ENCODE measurements around the gene BCAS4.

BCAS4 gene

GRCh38 chr20:50868509-50869495 is 73.9 kb downstream of the BCAS4 start:
- no peak overlapping the region for H3K27ac ChIP-seq (ENCODE audit: low read length)
- H3K27me3 ChIP-seq (ENCODE audit: low read depth, low read length) = no peaks in the 10 kb centered on the region
- no peak overlapping the region for H3K4me3 ChIP-seq (ENCODE audit: low read length)
- H3K9ac ChIP-seq (ENCODE audit: low read length) = no peak overlapping the region
- no peak overlapping the region for H2AFZ ChIP-seq (ENCODE audit: low read depth, low read length)
- no peaks in the 10 kb centered on the region for H3K4me1 ChIP-seq (ENCODE audit: low read length)
- no peak overlapping the region for H3K4me2 ChIP-seq (ENCODE audit: low read length)
- no peaks in the 10 kb centered on the region for H3K79me2 ChIP-seq (ENCODE audit: low read length)
- no peaks in the 10 kb centered on the region for H4K20me1 ChIP-seq (ENCODE audit: insufficient read depth, low read length)
- no peaks in the 10 kb centered on the region for H3K36me3 ChIP-seq (replicated peaks; ENCODE audit: low read depth, low read length)
- H3K9me3 ChIP-seq (ENCODE audit: insufficient read depth, low read length) = no peaks in the 10 kb centered on the region
- TF ChIP-seq CTCF (IDR thresholded peaks at IDR 0.05; ENCODE audit: low read depth, low read length) (no peak), EZH2phosphoT487 (IDR thresholded peaks at IDR 0.05; ENCODE audit: low read depth) (no peak)

- H3K9me3 ChIP-seq (ENCODE audit: insufficient read depth, low read length) = no peaks in the 10 kb centered on the region
- no peaks in the 10 kb centered on the region for H3K79me2 ChIP-seq (ENCODE audit: low read length)
- H2AFZ ChIP-seq (ENCODE audit: low read depth, low read length) = no peak overlapping the region
- no peaks in the 10 kb centered on the region for H3K27me3 ChIP-seq (ENCODE audit: low read depth, low read length)
- no peak overlapping the region for H3K27ac ChIP-seq (ENCODE audit: low read length)
- no peak for TF ChIP-seq CTCF (IDR thresholded peaks at IDR 0.05; ENCODE audit: low read depth, low read length)
- no peak for TF ChIP-seq EZH2phosphoT487 (IDR thresholded peaks at IDR 0.05; ENCODE audit: low read depth)
- H3K4me3 ChIP-seq (ENCODE audit: low read length) = no peak overlapping the region
- no peak overlapping the region for H3K9ac ChIP-seq (ENCODE audit: low read length)
- H3K4me2 ChIP-seq (ENCODE audit: low read length) = no peak overlapping the region
- H3K36me3 ChIP-seq (replicated peaks; ENCODE audit: low read depth, low read length) = no peaks in the 10 kb centered on the region
- no peaks in the 10 kb centered on the region for H3K4me1 ChIP-seq (ENCODE audit: low read length)
- H4K20me1 ChIP-seq (ENCODE audit: insufficient read depth, low read length) = no peaks in the 10 kb centered on the region
Measured at GRCh38 chr20:50870561-50871161, 75.8 kb downstream of the BCAS4 start.

GRCh38 chr20:50872560-50873425 is 77.9 kb downstream of the BCAS4 start:
- Histone ChIP-seq H3K27ac (ENCODE audit: low read length) (no peak overlapping the region), H3K4me2 (ENCODE audit: low read length) (no peak overlapping the region), H3K9ac (ENCODE audit: low read length) (no peak overlapping the region), H2AFZ (ENCODE audit: low read depth, low read length) (no peak overlapping the region), H3K27me3 (ENCODE audit: low read depth, low read length) (no peaks in the 10 kb centered on the region), H3K9me3 (ENCODE audit: insufficient read depth, low read length) (no peaks in the 10 kb centered on the region), H4K20me1 (ENCODE audit: insufficient read depth, low read length) (no peaks in the 10 kb centered on the region), H3K4me3 (ENCODE audit: low read length) (no peak overlapping the region), H3K79me2 (ENCODE audit: low read length) (no peaks in the 10 kb centered on the region), H3K4me1 (ENCODE audit: low read length) (no peaks in the 10 kb centered on the region), H3K36me3 (replicated peaks; ENCODE audit: low read depth, low read length) (no peaks in the 10 kb centered on the region)
- TF ChIP-seq CTCF (IDR thresholded peaks at IDR 0.05; ENCODE audit: low read depth, low read length) (no peak), EZH2phosphoT487 (IDR thresholded peaks at IDR 0.05; ENCODE audit: low read depth) (no peak)

Data from OCI-LY3 (cell line).